Measurements from ENCODE around the gene PGRMC2.

Gene PGRMC2

DNA sequence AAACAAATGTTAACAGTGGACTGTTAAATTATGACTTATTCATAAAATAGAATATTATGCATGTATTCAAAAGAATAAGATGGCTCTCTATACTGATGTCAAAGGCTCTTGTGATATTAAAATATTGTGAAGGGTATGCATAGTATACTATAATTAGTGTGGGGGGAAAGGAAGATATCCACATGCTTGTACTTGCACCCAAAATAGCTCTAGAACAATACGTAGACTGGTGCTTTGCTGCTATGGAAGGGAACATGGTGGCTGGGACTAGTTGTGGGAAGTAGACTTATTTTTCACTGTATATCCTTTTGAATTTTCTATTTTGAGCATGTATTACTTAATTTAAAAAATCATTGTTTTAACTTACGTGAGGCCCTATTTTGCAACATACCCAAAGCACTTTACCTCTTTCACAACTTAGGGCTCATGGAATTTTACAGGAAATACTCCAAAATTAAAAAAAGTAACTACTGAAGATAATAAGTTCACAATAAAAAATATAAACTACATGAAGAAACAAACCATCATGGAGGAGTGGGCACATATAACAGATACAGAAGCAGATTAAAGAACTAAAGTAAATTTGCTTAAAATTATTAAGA lies 7.9 kb downstream of the PGRMC2 start:
- Histone ChIP-seq H3K4me2 (ENCODE audit: low read length) (no peak overlapping the region), H3K4me3 (ENCODE audit: low read length) (no peak overlapping the region), H4K20me1 (ENCODE audit: control insufficient read depth, insufficient read depth, low read depth, low read length) (peaks cover 3% of the 10 kb centered on the region; the same call in 1 of the 2 replicates), H3K36me3 (ENCODE audit: control insufficient read depth, low read length) (peaks cover 65% of the 10 kb centered on the region), H3K9me3 (ENCODE audit: control insufficient read depth, insufficient read depth, low read length) (no peaks in the 10 kb centered on the region), H3K27ac (ENCODE audit: low read depth, low read length) (no peak overlapping the region), H3K79me2 (ENCODE audit: control insufficient read depth, low read length) (peaks cover 94% of the 10 kb centered on the region), H3K27me3 (ENCODE audit: control insufficient read depth, low read length) (no peaks in the 10 kb centered on the region), H3F3A (ENCODE audit: control insufficient read depth, insufficient read depth) (peaks cover 5% of the 10 kb centered on the region; the same call in 1 of the 2 replicates), H3K9me2 (replicated peaks; ENCODE audit: control insufficient read depth, low read length) (no peaks in the 10 kb centered on the region), H3K4me1 (ENCODE audit: control insufficient read depth, low read length) (no peaks in the 10 kb centered on the region; the same call in 1 of the 2 replicates)
- TF ChIP-seq EZH2phosphoT487 (IDR thresholded peaks at IDR 0.05; ENCODE audit: borderline replicate concordance, low read length): no peak
- TF ChIP-seq, protein P1, sequence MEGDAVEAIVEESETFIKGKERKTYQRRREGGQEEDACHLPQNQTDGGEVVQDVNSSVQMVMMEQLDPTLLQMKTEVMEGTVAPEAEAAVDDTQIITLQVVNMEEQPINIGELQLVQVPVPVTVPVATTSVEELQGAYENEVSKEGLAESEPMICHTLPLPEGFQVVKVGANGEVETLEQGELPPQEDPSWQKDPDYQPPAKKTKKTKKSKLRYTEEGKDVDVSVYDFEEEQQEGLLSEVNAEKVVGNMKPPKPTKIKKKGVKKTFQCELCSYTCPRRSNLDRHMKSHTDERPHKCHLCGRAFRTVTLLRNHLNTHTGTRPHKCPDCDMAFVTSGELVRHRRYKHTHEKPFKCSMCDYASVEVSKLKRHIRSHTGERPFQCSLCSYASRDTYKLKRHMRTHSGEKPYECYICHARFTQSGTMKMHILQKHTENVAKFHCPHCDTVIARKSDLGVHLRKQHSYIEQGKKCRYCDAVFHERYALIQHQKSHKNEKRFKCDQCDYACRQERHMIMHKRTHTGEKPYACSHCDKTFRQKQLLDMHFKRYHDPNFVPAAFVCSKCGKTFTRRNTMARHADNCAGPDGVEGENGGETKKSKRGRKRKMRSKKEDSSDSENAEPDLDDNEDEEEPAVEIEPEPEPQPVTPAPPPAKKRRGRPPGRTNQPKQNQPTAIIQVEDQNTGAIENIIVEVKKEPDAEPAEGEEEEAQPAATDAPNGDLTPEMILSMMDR (IDR thresholded peaks at IDR 0.05; ENCODE audit: low read depth, low read length, poor library complexity, severe bottlenecking): no peak

DNA sequence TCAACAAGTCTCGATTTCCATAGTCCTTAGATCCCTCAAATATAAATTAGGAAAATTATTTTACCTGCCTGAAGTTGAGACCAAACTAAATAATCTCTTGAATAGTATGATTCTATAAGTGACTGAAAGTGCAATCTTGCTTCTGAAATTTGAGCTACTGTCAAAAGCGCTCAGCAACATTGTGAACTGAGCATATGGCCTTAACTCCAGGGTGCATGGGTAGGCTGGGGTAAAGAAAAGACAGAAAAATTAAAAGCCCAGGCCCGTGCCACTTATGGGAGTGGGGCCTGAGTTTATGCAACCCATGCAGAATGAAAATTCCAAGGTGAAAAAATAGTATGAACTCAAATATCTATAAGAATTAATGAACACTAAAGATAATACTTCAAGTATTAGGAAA lies 9.8 kb downstream of the PGRMC2 start:
- no peaks in the 10 kb centered on the region for H3K27me3 ChIP-seq (ENCODE audit: control insufficient read depth, low read length)
- no peak overlapping the region for H3K4me2 ChIP-seq (ENCODE audit: low read length)
- no peaks in the 10 kb centered on the region for H4K20me1 ChIP-seq (ENCODE audit: control insufficient read depth, insufficient read depth, low read depth, low read length)
- TF ChIP-seq EZH2phosphoT487 (IDR thresholded peaks at IDR 0.05; ENCODE audit: borderline replicate concordance, low read length): no peak
- TF ChIP-seq, protein P1 (IDR thresholded peaks at IDR 0.05; ENCODE audit: low read depth, low read length, poor library complexity, severe bottlenecking): no peak
- no peaks in the 10 kb centered on the region for H3K9me3 ChIP-seq (ENCODE audit: control insufficient read depth, insufficient read depth, low read length)
- no peaks in the 10 kb centered on the region for H3K9me2 ChIP-seq (replicated peaks; ENCODE audit: control insufficient read depth, low read length)
- H3K36me3 ChIP-seq (ENCODE audit: control insufficient read depth, low read length): peaks cover 65% of the 10 kb centered on the region
- peaks cover under 1% of the 10 kb centered on the region; the same call in 1 of the 2 replicates for H3F3A ChIP-seq (ENCODE audit: control insufficient read depth, insufficient read depth)
- peaks cover 95% of the 10 kb centered on the region for H3K79me2 ChIP-seq (ENCODE audit: control insufficient read depth, low read length)
- H3K4me1 ChIP-seq (ENCODE audit: control insufficient read depth, low read length): no peaks in the 10 kb centered on the region
- H3K27ac ChIP-seq (ENCODE audit: low read depth, low read length): no peak overlapping the region
- no peak overlapping the region for H3K4me3 ChIP-seq (ENCODE audit: low read length)

DNA sequence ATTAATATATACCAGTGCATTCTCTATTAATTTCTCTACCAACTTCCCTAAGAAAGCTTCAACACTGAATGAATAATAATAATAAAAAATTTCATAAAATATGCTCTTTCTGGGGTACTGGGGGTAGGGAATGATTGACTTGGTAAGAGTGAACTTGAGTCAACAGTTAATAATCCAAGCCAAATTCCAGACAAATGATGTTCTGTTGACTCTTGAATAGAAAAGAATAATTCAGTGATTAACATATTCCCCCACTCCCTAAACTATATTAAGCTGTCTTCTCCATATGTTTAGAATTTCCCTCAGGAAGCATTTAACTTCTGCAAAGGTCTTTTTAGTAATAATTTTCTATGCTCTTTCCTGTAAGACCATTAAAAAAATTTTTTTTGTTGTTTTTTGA lies 12.3 kb downstream of the PGRMC2 start:
- H3K9me2 ChIP-seq (replicated peaks; ENCODE audit: control insufficient read depth, low read length): no peaks in the 10 kb centered on the region
- TF ChIP-seq, protein P1 (IDR thresholded peaks at IDR 0.05; ENCODE audit: low read depth, low read length, poor library complexity, severe bottlenecking): no peak
- no peak for TF ChIP-seq EZH2phosphoT487 (IDR thresholded peaks at IDR 0.05; ENCODE audit: borderline replicate concordance, low read length)
- H3F3A ChIP-seq (ENCODE audit: control insufficient read depth, insufficient read depth): no peaks in the 10 kb centered on the region
- no peak overlapping the region for H3K4me3 ChIP-seq (ENCODE audit: low read length)
- no peaks in the 10 kb centered on the region for H3K9me3 ChIP-seq (ENCODE audit: control insufficient read depth, insufficient read depth, low read length)
- H3K36me3 ChIP-seq (ENCODE audit: control insufficient read depth, low read length): peaks cover 66% of the 10 kb centered on the region
- H3K27me3 ChIP-seq (ENCODE audit: control insufficient read depth, low read length): no peaks in the 10 kb centered on the region
- H3K27ac ChIP-seq (ENCODE audit: low read depth, low read length): no peak overlapping the region
- peaks cover 74% of the 10 kb centered on the region for H3K79me2 ChIP-seq (ENCODE audit: control insufficient read depth, low read length)
- H3K4me1 ChIP-seq (ENCODE audit: control insufficient read depth, low read length): no peaks in the 10 kb centered on the region
- H3K4me2 ChIP-seq (ENCODE audit: low read length): no peak overlapping the region
- H4K20me1 ChIP-seq (ENCODE audit: control insufficient read depth, insufficient read depth, low read depth, low read length): no peaks in the 10 kb centered on the region
